ENCODE data around the gene TINCR. TPM values are rescaled to one million over a fixed set of nuclear protein-coding genes. Genes with fewer than 3 reads are reported as not detected.

Gene TINCR
- total RNA-seq, 2 experiments from 2014 or later, result 0.74 to 1.6 TPM

- CTCF ChIA-PET, result no interaction called here
- Histone ChIP-seq H3K27me3 (ENCODE audit: control insufficient read depth in 1 of 2, insufficient read depth in 2 of 2, low read length in 2 of 2) (peaks cover 5 to 8% of the 10 kb centered on the region in 2 experiments), H3K9me3 (ENCODE audit: control insufficient read depth in 1 of 2, insufficient read depth in 1 of 2, low read length in 2 of 2) (peaks cover 9 to 47% of the 10 kb centered on the region in 2 experiments), H3K4me1 (ENCODE audit: insufficient read depth, low read length) (no peaks in the 10 kb centered on the region), H3K36me3 (ENCODE audit: insufficient read depth, low read length) (no peaks in the 10 kb centered on the region), H3K27ac (ENCODE audit: low read depth in 1 of 2, low read length in 2 of 2) (no peak overlapping the region), H3K4me3 (ENCODE audit: low read length) (no peak overlapping the region)
- Mint-ChIP-seq H3K27me3 (peaks cover 47% of the 10 kb centered on the region), H3K4me3 (no peak overlapping the region), H3K27ac (no peak overlapping the region), H3K36me3 (ENCODE audit: low read depth) (no peaks in the 10 kb centered on the region), H3K4me1 (ENCODE audit: low read depth) (no peaks in the 10 kb centered on the region), H3K9me3 (no peaks in the 10 kb centered on the region)
- intact Hi-C loops (cut with DNase I, micrococcal nuclease), result no loop called here
- DNase-seq (no peak), ATAC-seq (ENCODE audit: poor library complexity) (no peak)
- TF ChIP-seq, protein P1, sequence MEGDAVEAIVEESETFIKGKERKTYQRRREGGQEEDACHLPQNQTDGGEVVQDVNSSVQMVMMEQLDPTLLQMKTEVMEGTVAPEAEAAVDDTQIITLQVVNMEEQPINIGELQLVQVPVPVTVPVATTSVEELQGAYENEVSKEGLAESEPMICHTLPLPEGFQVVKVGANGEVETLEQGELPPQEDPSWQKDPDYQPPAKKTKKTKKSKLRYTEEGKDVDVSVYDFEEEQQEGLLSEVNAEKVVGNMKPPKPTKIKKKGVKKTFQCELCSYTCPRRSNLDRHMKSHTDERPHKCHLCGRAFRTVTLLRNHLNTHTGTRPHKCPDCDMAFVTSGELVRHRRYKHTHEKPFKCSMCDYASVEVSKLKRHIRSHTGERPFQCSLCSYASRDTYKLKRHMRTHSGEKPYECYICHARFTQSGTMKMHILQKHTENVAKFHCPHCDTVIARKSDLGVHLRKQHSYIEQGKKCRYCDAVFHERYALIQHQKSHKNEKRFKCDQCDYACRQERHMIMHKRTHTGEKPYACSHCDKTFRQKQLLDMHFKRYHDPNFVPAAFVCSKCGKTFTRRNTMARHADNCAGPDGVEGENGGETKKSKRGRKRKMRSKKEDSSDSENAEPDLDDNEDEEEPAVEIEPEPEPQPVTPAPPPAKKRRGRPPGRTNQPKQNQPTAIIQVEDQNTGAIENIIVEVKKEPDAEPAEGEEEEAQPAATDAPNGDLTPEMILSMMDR (IDR thresholded peaks at IDR 0.05), result no peak
- POLR2A ChIA-PET, result no interaction called here
Measured at GRCh38 chr19:5559804-5560133, 8.0 kb downstream of the TINCR start.

DNA sequence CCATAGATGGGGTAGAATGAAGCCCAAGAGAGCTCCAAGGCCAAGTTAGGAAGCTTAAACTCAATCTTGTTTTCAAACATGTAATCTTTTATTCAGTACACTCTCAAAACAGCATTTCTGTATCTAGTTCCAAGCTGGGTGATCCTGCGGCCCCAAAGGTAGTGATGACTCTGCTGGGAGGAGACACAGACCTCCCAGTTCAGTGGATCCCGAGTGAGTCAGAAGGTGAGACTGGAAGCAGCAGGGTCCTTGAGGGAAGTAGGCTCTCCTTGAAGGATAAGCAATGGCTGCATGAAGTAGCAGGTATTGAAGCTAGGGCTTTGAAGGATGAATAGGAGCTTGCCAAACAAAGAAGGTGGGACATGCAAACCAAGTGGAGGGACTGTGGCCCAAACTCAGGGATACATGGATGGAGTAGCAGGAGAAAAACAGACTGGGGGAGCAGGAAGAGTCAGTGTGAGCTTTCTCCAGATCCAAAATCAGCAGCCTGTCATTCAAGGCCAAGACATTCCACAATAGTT, 9.6 kb downstream of the TINCR start:
- no peaks in the 10 kb centered on the region for H3K4me1 ChIP-seq (ENCODE audit: insufficient read depth, low read length)
- peaks cover 4 to 8% of the 10 kb centered on the region in 2 experiments for H3K27me3 ChIP-seq (ENCODE audit: control insufficient read depth in 1 of 2, insufficient read depth in 2 of 2, low read length in 2 of 2)
- DNase-seq (no peak), ATAC-seq (ENCODE audit: poor library complexity) (no peak)
- H3K27me3 Mint-ChIP-seq, result peaks cover 39% of the 10 kb centered on the region
- peaks cover 9 to 44% of the 10 kb centered on the region in 2 experiments for H3K9me3 ChIP-seq (ENCODE audit: control insufficient read depth in 1 of 2, insufficient read depth in 1 of 2, low read length in 2 of 2)
- intact Hi-C loops (cut with DNase I, micrococcal nuclease), result no loop called here
- TF ChIP-seq, protein P1 (IDR thresholded peaks at IDR 0.05), result no peak
- H3K36me3 ChIP-seq (ENCODE audit: insufficient read depth, low read length), result no peaks in the 10 kb centered on the region
- no peaks in the 10 kb centered on the region for H3K36me3 Mint-ChIP-seq (ENCODE audit: low read depth)
- H3K4me1 Mint-ChIP-seq (ENCODE audit: low read depth), result no peaks in the 10 kb centered on the region
- H3K4me3 ChIP-seq (ENCODE audit: low read length), result no peak overlapping the region
- H3K9me3 Mint-ChIP-seq, result no peaks in the 10 kb centered on the region
- CTCF ChIA-PET, result no interaction called here
- POLR2A ChIA-PET, result no interaction called here
- no peak overlapping the region for H3K27ac ChIP-seq (ENCODE audit: low read depth in 1 of 2, low read length in 2 of 2)
- H3K4me3 Mint-ChIP-seq, result no peak overlapping the region
- no peak overlapping the region for H3K27ac Mint-ChIP-seq

DNA sequence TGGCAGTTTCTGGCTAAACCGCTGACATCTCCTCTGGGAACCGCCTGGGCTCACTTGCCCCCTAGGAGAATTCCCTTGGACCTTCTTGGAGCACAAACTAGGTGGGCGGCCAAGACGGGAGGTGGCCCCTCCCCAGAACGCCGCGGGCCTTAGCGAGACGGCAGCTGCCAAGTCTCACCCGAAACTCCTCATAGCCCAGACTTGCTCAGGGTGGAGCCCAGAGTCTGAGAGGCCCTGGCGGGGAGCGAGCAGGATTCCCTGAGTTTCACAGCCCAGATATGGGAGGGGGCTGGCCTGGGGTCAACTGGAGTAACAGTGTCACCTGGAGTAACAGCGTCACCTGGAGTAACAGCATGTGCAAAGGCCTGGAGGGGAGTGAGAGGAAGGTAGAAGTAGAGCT, 10.1 kb downstream of the TINCR start:
- CTCF ChIA-PET, result no interaction called here
- Mint-ChIP-seq H3K27ac (no peak overlapping the region), H3K4me1 (ENCODE audit: low read depth) (no peaks in the 10 kb centered on the region), H3K27me3 (peaks cover 35% of the 10 kb centered on the region), H3K36me3 (ENCODE audit: low read depth) (no peaks in the 10 kb centered on the region), H3K4me3 (no peak overlapping the region), H3K9me3 (no peaks in the 10 kb centered on the region)
- POLR2A ChIA-PET, result no interaction called here
- H3K27ac ChIP-seq (ENCODE audit: low read depth in 1 of 2, low read length in 2 of 2), result no peak overlapping the region
- DNase-seq (no peak), ATAC-seq (ENCODE audit: poor library complexity) (no peak)
- H3K4me3 ChIP-seq (ENCODE audit: low read length), result no peak overlapping the region
- no peaks in the 10 kb centered on the region for H3K4me1 ChIP-seq (ENCODE audit: insufficient read depth, low read length)
- peaks cover 4 to 6% of the 10 kb centered on the region in 2 experiments for H3K27me3 ChIP-seq (ENCODE audit: control insufficient read depth in 1 of 2, insufficient read depth in 2 of 2, low read length in 2 of 2)
- intact Hi-C loops (cut with DNase I, micrococcal nuclease), result no loop called here
- TF ChIP-seq, protein P1 (IDR thresholded peaks at IDR 0.05), result no peak
- no peaks in the 10 kb centered on the region for H3K36me3 ChIP-seq (ENCODE audit: insufficient read depth, low read length)
- H3K9me3 ChIP-seq (ENCODE audit: control insufficient read depth in 1 of 2, insufficient read depth in 1 of 2, low read length in 2 of 2), result peaks cover 9 to 39% of the 10 kb centered on the region in 2 experiments

Measured in CD4-positive, alpha-beta T cell (primary cell).